DOHH2 (cell line): ENCODE results near the gene RBM6.
A peak's percentile ranks its signal among the peaks of the same experiment; 100 is the strongest.

Experiments used
- H3F3A ChIP-seq: fragments of 200-600 bp; sonication (generic), shearing (Covaris generic); 2 replicates; pipeline ENCODE4 v1.6.0; 2016; ENCODE audit warnings: antibody characterized with exemption, mild to moderate bottlenecking; ENCODE audit not compliant: control insufficient read depth, insufficient read depth
- H3K27ac ChIP-seq: fragments of 200-600 bp; sonication (generic); 2 replicates; pipeline ENCODE4 v1.5.1; 2014; ENCODE audit warnings: low read depth, mild to moderate bottlenecking, low read length, moderate library complexity
- H3K27me3 ChIP-seq: fragments of 200-600 bp; sonication (generic); 2 replicates; pipeline ENCODE4 v1.6.1; 2014; ENCODE audit warnings: mild to moderate bottlenecking, low read length, mixed read lengths; ENCODE audit not compliant: control insufficient read depth
- H3K36me3 ChIP-seq: fragments of 200-600 bp; sonication (generic); 2 replicates; pipeline ENCODE4 v1.6.1; 2014; ENCODE audit warnings: mild to moderate bottlenecking, low read length, moderate library complexity, mixed read lengths; ENCODE audit not compliant: control insufficient read depth
- H3K4me1 ChIP-seq: fragments of 200-600 bp; sonication (generic); 2 replicates; pipeline ENCODE4 v1.6.1; 2014; ENCODE audit warnings: mild to moderate bottlenecking, low read length, mixed read lengths; ENCODE audit not compliant: control insufficient read depth
- H3K4me2 ChIP-seq: fragments of 200-600 bp; sonication (generic); 2 replicates; pipeline ENCODE4 v1.6.0; 2014; ENCODE audit warnings: mild to moderate bottlenecking, low read length, moderate library complexity
- H3K4me3 ChIP-seq: fragments of 200-600 bp; sonication (generic); 2 replicates; pipeline ENCODE4 v1.5.1; 2014; ENCODE audit warnings: mild to moderate bottlenecking, low read length, mixed read lengths
- H3K79me2 ChIP-seq: fragments of 200-600 bp; sonication (generic); 2 replicates; pipeline ENCODE4 v1.6.1; 2014; ENCODE audit warnings: mild to moderate bottlenecking, low read length, mixed read lengths; ENCODE audit not compliant: control insufficient read depth
- H3K9me2 ChIP-seq: fragments of 200-600 bp; sonication (generic); replicated peaks from 2 replicates; pipeline ENCODE4 v1.6.1; 2014; ENCODE audit warnings: mild to moderate bottlenecking, low read length, mixed read lengths; ENCODE audit not compliant: control insufficient read depth
- H3K9me3 ChIP-seq: fragments of 200-600 bp; sonication (generic); 2 replicates; pipeline ENCODE4 v1.6.1; 2014; ENCODE audit warnings: antibody characterized with exemption, low read length, mixed read lengths; ENCODE audit not compliant: control insufficient read depth, insufficient read depth
- H4K20me1 ChIP-seq: fragments of 200-600 bp; sonication (generic); 2 replicates; pipeline ENCODE4 v1.6.0; 2014; ENCODE audit warnings: low read depth, mild to moderate bottlenecking, antibody characterized with exemption, low read length, moderate library complexity; ENCODE audit not compliant: control insufficient read depth, insufficient read depth
- EZH2phosphoT487 ChIP-seq: fragments of 200-600 bp; sonication (generic); IDR thresholded peaks from 2 replicates; pipeline ENCODE4 v1.6.1; 2017; ENCODE audit warnings: borderline replicate concordance, mild to moderate bottlenecking, antibody characterized with exemption, low read length, moderate library complexity, mixed read lengths
- TF ChIP-seq, protein P1 (sequence below): fragments of 200-600 bp; sonication (generic); IDR thresholded peaks from one replicate; pipeline ENCODE4 v1.5.1; 2014; ENCODE audit warnings: antibody characterized with exemption, mild to moderate bottlenecking, low read depth, low read length; ENCODE audit not compliant: poor library complexity, severe bottlenecking

Gene RBM6

DNA sequence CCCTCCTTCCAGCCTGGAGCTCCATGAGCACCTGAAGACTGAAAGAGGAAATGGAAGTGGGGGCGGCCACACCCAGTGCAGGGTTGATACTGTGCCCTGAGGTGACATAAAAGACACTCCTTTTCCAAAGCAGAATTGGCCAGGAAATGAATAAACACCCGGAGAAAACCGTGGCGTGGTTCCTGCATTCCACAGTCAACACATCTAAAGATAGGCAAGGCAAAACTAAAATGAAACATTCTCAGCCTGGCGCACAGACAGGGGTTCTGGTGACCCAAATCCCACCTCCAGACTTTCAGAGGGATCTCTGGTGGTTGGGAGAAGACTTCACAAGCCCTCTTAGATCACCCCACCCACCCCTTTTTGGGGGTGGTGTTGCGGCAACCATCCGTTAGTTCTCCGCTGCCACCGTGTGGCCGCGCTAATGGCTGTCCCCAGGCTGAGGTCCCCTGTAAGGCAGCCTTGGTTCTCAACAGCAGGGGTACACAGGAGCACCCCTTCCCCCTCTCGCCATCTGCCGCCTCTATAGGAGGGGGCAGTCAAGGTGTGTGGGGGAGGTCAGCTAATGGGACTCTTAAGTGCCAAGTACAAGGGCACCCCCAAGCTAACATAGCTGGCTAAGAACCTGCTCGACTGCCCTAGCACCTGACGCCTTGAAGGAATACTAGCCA lies 33.7 kb upstream of the RBM6 start:
- H3K9me3 ChIP-seq, result no peaks in the 10 kb centered on the region
- peaks cover 16% of the 10 kb centered on the region; the same call in 1 of the 2 replicates for H3K36me3 ChIP-seq
- no peaks in the 10 kb centered on the region for H3F3A ChIP-seq
- no peaks in the 10 kb centered on the region for H4K20me1 ChIP-seq
- no peaks in the 10 kb centered on the region for H3K9me2 ChIP-seq
- TF ChIP-seq EZH2phosphoT487, result no peak
- TF ChIP-seq, protein P1, sequence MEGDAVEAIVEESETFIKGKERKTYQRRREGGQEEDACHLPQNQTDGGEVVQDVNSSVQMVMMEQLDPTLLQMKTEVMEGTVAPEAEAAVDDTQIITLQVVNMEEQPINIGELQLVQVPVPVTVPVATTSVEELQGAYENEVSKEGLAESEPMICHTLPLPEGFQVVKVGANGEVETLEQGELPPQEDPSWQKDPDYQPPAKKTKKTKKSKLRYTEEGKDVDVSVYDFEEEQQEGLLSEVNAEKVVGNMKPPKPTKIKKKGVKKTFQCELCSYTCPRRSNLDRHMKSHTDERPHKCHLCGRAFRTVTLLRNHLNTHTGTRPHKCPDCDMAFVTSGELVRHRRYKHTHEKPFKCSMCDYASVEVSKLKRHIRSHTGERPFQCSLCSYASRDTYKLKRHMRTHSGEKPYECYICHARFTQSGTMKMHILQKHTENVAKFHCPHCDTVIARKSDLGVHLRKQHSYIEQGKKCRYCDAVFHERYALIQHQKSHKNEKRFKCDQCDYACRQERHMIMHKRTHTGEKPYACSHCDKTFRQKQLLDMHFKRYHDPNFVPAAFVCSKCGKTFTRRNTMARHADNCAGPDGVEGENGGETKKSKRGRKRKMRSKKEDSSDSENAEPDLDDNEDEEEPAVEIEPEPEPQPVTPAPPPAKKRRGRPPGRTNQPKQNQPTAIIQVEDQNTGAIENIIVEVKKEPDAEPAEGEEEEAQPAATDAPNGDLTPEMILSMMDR, result peak; percentile 93
- peak overlapping the region; percentile 87 for H3K4me3 ChIP-seq
- peaks cover 11% of the 10 kb centered on the region for H3K79me2 ChIP-seq
- H3K27ac ChIP-seq, result peak overlapping the region; percentile 73
- H3K27me3 ChIP-seq, result no peaks in the 10 kb centered on the region
- peaks cover 41% of the 10 kb centered on the region for H3K4me1 ChIP-seq
- peak overlapping the region; percentile 100 for H3K4me2 ChIP-seq

DNA sequence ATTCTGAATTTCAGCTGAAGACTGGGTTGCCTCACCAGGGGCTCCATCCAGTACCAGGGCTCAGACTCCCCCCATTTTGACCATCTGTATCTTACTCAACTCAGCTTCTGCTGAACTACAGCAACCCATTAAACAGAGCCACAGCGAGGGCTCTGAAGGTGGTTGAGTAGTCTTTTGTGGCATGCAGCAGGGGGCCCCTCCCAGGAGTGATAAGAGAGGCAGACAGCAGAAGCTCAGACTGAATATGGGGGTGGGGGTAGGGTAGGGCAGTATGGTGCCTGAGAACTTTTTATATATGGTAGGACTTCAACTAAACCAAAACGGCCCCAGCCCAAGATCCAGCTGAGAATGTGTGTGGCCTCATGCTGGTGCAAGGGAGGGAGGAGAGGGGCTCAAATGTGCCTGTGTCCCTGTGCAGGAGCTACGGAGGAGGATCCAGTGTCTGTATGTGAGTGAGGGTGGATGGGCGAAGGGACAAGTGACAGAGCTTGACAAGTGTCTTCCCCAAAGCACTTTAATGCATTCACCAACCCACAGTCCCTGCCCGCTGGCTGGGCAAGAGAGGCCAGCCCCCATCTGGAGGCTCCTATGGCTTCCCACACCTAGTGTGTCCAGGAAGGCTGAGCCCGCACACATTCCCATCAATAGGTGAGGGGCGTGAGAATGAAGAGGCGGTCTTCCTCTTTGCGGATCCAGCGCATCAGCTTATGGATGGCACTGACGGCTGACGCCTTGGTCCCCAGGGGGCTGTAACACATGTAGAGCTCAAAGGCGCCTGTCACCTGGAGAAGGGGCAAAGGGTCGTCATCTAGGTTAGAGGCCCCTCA lies 31.4 kb upstream of the RBM6 start:
- H3K4me1 ChIP-seq, result peaks cover 33% of the 10 kb centered on the region
- no peaks in the 10 kb centered on the region for H3F3A ChIP-seq

GRCh38 chr3:49910409-49911123 lies 29.4 kb upstream of the RBM6 start:
- no peaks in the 10 kb centered on the region for H3F3A ChIP-seq
- peaks cover 14% of the 10 kb centered on the region for H3K4me1 ChIP-seq
- no peaks in the 10 kb centered on the region for H3K9me2 ChIP-seq
- no peaks in the 10 kb centered on the region for H3K9me3 ChIP-seq
- H4K20me1 ChIP-seq, result no peaks in the 10 kb centered on the region
- peaks cover 30% of the 10 kb centered on the region for H3K36me3 ChIP-seq
- TF ChIP-seq EZH2phosphoT487, result no peak
- TF ChIP-seq, protein P1, result no peak
- peaks cover 6% of the 10 kb centered on the region; the same call in 1 of the 2 replicates for H3K79me2 ChIP-seq
- no peak overlapping the region for H3K27ac ChIP-seq
- no peaks in the 10 kb centered on the region for H3K27me3 ChIP-seq
- no peak overlapping the region for H3K4me3 ChIP-seq
- no peak overlapping the region for H3K4me2 ChIP-seq

More for the DNA sequence above, 31.4 kb upstream of the RBM6 start:
- Histone ChIP-seq H3K27ac (no peak overlapping the region), H3K4me3 (no peak overlapping the region), H3K9me3 (no peaks in the 10 kb centered on the region), H3K9me2 (no peaks in the 10 kb centered on the region), H3K79me2 (peaks cover 11% of the 10 kb centered on the region), H3K4me2 (no peak overlapping the region), H3K36me3 (peaks cover 30% of the 10 kb centered on the region), H4K20me1 (no peaks in the 10 kb centered on the region), H3K27me3 (no peaks in the 10 kb centered on the region)
- no peak for TF ChIP-seq EZH2phosphoT487
- TF ChIP-seq, protein P1, result no peak
